ENCODE results near the gene BSND.

The BSND gene

GRCh38 chr1:55060133-55060999 is 61.6 kb downstream of the BSND start:
- no peaks in the 10 kb centered on the region for H4K20me1 ChIP-seq (ENCODE audit: insufficient read depth, low read length)
- H3K36me3 ChIP-seq (replicated peaks; ENCODE audit: low read depth, low read length) = no peaks in the 10 kb centered on the region
- no peaks in the 10 kb centered on the region for H3K79me2 ChIP-seq (ENCODE audit: low read length)
- H3K4me2 ChIP-seq (ENCODE audit: low read length) = no peak overlapping the region
- no peak overlapping the region for H2AFZ ChIP-seq (ENCODE audit: low read depth, low read length)
- no peak overlapping the region for H3K4me3 ChIP-seq (ENCODE audit: low read length)
- no peak for TF ChIP-seq CTCF (IDR thresholded peaks at IDR 0.05; ENCODE audit: low read depth, low read length)
- TF ChIP-seq EZH2phosphoT487 (IDR thresholded peaks at IDR 0.05; ENCODE audit: low read depth) = no peak
- no peaks in the 10 kb centered on the region for H3K27me3 ChIP-seq (ENCODE audit: low read depth, low read length)
- H3K9ac ChIP-seq (ENCODE audit: low read length) = no peak overlapping the region
- no peaks in the 10 kb centered on the region for H3K9me3 ChIP-seq (ENCODE audit: insufficient read depth, low read length)
- no peaks in the 10 kb centered on the region for H3K4me1 ChIP-seq (ENCODE audit: low read length)
- H3K27ac ChIP-seq (ENCODE audit: low read length) = no peak overlapping the region

- H3K36me3 ChIP-seq (replicated peaks; ENCODE audit: low read depth, low read length) = peaks cover 3% of the 10 kb centered on the region
- TF ChIP-seq EZH2phosphoT487 (IDR thresholded peaks at IDR 0.05; ENCODE audit: low read depth) = no peak
- no peak for TF ChIP-seq CTCF (IDR thresholded peaks at IDR 0.05; ENCODE audit: low read depth, low read length)
Observed at GRCh38 chr1:55061000-55061705, 62.4 kb downstream of the BSND start.

More at GRCh38 chr1:55061000-55061705, 62.4 kb downstream of the BSND start:
- H2AFZ ChIP-seq (ENCODE audit: low read depth, low read length) = no peak overlapping the region
- no peaks in the 10 kb centered on the region for H4K20me1 ChIP-seq (ENCODE audit: insufficient read depth, low read length)
- no peak overlapping the region for H3K4me3 ChIP-seq (ENCODE audit: low read length)
- H3K4me1 ChIP-seq (ENCODE audit: low read length) = no peaks in the 10 kb centered on the region
- H3K79me2 ChIP-seq (ENCODE audit: low read length) = no peaks in the 10 kb centered on the region
- H3K27me3 ChIP-seq (ENCODE audit: low read depth, low read length) = no peaks in the 10 kb centered on the region
- H3K4me2 ChIP-seq (ENCODE audit: low read length) = no peak overlapping the region
- H3K27ac ChIP-seq (ENCODE audit: low read length) = no peak overlapping the region
- no peaks in the 10 kb centered on the region for H3K9me3 ChIP-seq (ENCODE audit: insufficient read depth, low read length)
- H3K9ac ChIP-seq (ENCODE audit: low read length) = no peak overlapping the region
